Uterus (tissue), 2 donors: ENCODE results near the gene UROC1.

ENCODE experiments used
- POLR2A ChIP-seq, 2 donors: fragments of 450-650 bp; IDR thresholded peaks; one replicate each; pipeline ENCODE4 v1.6.1; 2016; ENCODE audit warnings: antibody characterized with exemption in 2 of 2, mild to moderate bottlenecking in 1 of 2, moderate library complexity in 1 of 2
- TF ChIP-seq, protein P1 (sequence below), 4 experiments: fragments of 200-600 bp in 2 of 4; fragments of 450-650 bp in 2 of 4; sonication (generic) in 2 of 4; IDR thresholded peaks; one replicate each; pipeline ENCODE4 v1.5.1; 2016 to 2019; ENCODE audit warnings: antibody characterized with exemption in 4 of 4, mild to moderate bottlenecking in 2 of 4, moderate library complexity in 1 of 4

DNA sequence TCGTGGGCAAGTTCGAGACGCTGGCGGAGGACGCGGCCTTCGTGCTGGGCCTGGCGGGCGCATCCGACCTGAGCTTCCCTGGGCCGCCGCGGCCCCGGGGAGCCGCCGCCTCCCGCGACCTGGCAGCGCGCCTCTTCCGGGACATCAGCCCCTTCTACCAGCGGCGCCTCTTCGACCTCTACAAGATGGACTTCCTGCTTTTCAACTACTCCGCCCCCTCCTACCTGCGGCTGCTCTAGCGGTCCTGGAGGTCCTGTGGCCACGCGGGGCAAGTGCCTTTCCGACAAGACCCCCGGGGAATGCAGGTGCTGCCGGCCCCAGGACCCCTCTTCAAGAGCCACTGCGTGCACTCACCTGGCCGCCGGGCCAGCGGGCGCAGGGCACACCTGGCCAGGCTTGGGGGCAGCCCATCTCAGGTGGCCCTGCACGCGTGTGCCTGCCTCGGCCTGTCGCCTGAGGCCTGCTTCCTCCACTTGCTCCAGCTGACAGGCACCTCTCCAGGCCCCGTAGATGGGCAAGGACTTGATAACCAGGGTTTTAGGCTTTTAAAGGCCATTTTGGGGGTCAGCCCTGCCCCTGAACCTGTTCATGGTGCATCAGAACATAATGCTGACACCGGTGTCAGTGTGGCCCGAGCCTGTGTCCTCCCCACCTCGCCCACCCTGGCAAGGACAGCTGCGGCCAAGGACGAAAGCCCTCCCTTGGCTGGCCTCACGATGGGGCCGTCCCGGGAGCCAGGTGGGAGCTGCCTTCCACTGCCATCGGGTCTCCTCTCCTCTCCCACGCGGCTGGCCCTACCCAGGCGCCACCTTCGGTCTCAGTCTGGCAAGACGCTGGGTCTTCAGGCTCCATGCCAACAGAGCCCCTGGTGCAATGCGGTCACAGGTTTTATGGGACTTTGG, 25.0 kb upstream of the UROC1 start:
- TF ChIP-seq, protein P1, sequence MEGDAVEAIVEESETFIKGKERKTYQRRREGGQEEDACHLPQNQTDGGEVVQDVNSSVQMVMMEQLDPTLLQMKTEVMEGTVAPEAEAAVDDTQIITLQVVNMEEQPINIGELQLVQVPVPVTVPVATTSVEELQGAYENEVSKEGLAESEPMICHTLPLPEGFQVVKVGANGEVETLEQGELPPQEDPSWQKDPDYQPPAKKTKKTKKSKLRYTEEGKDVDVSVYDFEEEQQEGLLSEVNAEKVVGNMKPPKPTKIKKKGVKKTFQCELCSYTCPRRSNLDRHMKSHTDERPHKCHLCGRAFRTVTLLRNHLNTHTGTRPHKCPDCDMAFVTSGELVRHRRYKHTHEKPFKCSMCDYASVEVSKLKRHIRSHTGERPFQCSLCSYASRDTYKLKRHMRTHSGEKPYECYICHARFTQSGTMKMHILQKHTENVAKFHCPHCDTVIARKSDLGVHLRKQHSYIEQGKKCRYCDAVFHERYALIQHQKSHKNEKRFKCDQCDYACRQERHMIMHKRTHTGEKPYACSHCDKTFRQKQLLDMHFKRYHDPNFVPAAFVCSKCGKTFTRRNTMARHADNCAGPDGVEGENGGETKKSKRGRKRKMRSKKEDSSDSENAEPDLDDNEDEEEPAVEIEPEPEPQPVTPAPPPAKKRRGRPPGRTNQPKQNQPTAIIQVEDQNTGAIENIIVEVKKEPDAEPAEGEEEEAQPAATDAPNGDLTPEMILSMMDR (IDR thresholded peaks at IDR 0.05), result no peak
- TF ChIP-seq POLR2A (IDR thresholded peaks at IDR 0.05), result no peak
